Nucleus accumbens (tissue), 56 donors: ENCODE measurements around the gene THRAP3.
A peak's percentile ranks its signal among the peaks of the same experiment; 100 is the strongest.
"Not testable (repeated sequence)": the region's sequence is repeated elsewhere in the genome, so short reads cannot be mapped to it uniquely, and the experiment has no call there.

ENCODE experiments used
- DNase-seq, 56 donors: peaks; one replicate each; lab custom pipeline; 2025; lab: John Stamatoyannopoulos, UW

THRAP3 gene

GRCh38 chr1:36206323-36206858 lies 17.9 kb upstream of the THRAP3 start:
- no peak for DNase-seq

DNA sequence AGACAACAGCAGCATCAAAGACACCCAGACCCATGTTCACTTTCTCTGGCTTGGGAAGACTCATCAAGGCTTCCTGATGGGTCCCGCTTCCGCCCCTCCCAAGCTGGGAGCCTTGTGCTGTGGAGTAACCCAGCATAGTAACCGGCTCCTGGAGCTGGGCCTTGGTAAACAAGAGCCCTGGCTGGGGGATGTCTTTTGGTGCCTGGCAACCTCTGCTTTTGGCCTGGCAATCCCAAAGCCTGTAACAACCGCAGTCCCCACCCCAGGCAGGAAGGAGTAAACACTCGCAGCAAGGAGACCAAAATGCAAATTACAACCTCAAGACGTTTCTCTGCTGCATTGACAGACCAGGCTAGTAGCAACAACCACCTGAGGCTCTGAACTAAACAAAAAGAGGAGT lies 16.9 kb upstream of the THRAP3 start:
- DNase-seq = peak in 29 of 56 donors; percentile 2 to 67 (median 22)

DNA sequence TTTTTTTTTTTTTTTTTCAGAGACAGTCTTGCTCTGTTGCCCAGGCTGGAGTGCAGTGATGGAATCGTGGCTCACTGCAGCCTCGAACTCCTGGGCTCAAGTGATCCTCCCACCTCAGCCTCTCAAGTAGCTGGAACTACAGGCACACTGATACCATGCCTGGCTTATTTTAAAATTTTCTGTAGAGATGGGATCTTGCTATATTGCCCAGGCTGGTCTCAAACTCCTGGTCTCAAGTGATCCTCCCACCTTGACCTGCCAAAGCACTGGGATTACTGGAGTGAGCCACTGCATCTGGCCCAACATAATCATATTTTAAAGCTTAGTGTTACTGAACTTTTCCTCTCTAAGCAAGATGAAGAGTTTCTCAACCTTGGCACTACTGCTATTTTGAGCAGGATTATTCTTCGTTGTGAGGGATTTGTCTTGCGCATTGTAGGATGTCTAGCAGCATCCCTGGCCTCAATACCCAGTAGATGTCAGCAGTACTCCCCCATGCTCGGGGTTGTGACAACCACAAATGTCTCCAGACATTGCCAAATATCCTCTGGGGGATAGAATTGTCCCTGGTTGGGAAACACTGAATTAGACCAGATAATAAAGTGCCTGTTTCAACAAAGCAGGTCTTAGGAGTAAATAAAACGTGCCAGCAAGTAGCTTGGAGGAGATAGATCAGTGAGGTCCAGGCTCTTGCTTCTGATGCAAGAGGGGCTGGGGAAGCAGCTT lies 15.1 kb upstream of the THRAP3 start:
- no peak for DNase-seq

DNA sequence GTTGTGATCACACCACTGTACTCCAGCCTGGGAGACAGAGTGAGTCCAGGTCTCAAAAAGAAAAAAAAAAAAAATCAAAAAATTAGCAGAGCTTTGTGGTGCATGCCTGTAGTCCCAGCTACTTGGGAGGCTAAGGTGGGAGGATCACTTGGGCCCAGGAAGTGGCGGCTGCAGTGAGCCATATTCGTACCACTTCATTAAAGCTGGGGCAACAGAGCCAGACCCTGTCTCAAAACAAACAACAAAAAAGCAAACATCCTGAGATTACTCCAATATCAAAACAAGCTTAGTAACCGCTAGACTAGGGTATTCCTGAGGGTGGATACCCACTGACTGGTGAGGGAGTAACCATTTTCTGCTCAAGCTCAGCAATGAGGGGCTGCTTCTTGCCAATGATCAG lies 12.9 kb upstream of the THRAP3 start:
- DNase-seq = no peak

DNA sequence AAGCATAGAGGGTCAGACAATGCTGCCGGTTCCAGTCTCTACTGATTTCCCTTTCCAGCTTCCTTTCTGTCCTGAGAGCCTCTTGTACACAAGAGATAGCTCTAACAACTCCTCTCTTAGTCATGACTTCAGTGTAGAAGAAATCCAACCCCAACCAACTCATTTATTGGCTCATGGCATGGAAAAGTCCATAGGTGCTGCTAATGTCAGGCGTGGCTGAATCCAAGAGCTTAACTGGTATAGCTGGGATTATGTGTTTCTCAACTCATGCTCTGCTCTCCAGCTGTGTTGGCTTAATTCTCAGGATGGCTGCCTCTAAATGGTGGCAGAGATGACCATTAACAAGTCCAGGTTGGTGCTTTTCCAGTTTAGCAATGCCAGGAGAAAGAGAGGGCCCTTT lies 12.4 kb upstream of the THRAP3 start:
- no peak for DNase-seq

DNA sequence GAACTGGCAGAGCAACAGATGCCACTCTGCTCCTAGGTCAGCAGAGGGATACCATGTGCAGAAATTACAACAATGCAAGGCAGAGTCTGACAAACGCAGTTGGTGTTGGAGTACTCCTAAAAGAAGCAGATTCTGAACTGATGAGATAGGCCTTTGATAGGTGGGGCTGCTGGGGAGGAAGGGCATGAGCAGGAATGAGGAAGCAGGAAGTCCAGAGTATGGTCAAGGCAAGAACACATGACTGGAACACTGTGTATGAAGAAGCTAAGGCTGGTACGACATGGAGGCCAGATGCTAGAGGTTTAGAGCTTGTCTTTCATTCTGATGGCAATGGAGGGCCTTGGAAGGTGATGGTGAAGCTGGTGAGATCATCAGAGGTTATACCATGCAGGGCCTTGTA lies 11.5 kb upstream of the THRAP3 start:
- no peak for DNase-seq

- peak in 12 of 56 donors; percentile 7 to 41 (median 18) for DNase-seq
These were observed 6.6 kb upstream of the THRAP3 start for GRCh38 chr1:36217670-36218069.

GRCh38 chr1:36221901-36222300 lies 2.3 kb upstream of the THRAP3 start:
- DNase-seq = not testable (repeated sequence)

DNA sequence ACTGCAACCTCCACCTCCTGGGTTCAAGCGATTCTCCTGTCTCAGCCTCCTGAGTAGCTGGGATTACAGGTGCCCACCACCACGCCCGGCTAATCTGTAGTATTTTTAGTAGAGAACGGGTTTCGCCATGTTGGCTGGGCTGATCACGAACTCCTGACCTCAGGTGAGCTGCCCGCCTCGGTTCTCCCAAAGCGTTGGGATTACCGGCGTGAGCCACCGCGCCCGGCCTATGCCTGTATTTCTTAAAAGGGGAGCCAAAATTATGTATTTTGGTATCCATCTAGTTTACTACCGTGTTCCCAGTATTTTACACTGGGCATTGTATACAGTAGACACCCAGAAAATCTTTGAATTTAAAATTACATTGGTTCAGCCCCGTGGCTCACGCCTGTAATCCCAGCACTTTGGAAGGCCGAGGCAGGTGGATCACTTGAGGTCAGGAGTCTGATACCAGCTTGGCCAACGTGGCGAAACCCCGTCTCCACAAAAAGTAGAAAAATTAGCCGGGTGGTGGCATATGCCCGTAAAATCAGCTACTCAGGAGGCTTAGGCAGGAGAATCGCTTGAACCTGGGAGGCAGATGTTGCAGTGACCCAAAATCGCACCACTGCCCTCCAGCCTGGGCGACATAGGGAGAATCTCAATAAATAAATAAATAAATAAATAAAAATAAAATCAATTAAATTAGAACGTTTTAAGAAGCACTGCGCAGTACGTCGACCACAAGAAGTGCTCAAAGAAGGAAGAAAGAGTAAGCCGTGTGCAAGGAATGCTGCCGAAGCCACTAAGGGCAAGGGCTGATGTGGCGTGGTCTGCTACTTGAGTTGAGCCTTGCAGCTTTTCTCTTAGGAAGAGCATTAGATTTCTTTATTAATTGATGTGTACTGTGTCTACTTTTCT lies 1.5 kb upstream of the THRAP3 start:
- DNase-seq = no peak

DNA sequence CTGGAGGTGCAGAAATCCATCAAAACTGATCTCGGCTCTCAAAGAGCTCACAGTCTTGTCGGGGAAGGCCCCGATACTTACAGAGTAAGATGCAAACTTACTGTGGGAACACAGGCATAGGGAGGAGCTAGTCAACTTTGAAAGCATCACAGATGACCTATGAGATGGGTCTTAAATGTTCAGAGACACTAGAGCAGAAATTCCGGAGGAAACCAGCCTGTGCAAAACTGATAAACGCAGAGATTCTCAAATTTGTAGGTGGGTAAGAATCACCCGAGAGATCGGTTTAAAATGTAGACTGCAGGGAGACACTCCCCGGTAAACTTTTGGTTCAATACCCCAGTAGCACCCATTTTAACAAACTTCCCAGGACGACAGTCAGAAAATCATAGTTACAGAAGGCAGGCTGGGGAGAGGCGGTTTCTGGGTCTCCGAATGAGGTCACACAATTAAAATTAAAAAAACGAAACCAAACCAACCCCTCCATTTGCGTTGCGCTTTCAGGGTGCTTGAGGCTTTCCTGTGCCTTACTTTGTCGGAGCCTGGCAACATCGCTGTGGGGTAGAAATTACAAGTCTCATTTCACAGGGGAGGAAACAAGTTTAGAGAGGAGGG lies 755 bp upstream of the THRAP3 start:
- peak in 1 of 56 donors; percentile 35 for DNase-seq

DNA sequence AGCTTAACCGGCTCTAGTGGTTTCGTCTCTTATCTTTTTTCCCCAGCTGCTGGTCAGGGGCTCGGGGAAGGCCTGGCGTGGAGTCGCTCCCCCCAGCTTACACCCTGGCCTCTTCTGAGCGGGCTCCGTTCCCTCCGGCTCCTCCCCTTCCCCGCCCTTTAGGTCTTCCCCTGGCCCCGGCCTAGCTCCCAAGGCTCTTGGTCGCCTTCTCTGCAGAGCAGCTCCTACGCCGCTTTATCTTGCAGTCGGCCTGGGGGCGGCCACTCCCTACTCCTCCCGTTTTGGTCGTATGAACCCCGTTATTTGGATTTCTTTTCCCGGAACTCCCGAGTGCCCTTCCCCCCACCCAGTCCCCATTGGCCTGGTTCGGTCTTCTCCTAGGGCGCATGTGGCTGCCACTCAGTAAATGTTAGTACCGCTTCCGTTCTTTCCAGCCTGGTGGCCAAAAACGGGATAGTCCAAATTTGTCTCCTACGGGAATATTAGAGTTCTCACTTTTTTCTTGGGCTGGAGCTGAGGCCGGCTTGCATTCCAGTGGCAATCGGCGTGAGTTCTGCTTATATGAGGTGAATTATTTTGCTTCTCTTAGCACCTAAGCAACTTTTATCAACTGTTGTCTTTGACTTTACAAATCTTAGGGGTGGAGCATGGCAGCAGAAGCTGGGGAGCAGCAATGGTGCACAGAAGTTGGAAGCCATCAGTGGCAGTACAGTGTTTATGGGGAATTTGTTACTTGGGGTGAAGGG lies 467 bp downstream of the THRAP3 start:
- DNase-seq = peak in 14 of 56 donors; percentile 60 to 94 (median 79)

GRCh38 chr1:36225283-36225899 lies 1.1 kb downstream of the THRAP3 start:
- no peak for DNase-seq

- not testable (repeated sequence) for DNase-seq
These were observed 6.0 kb downstream of the THRAP3 start for GRCh38 chr1:36230279-36230678.

- DNase-seq = no peak
These were observed 6.9 kb downstream of the THRAP3 start for GRCh38 chr1:36231191-36231590.

GRCh38 chr1:36232212-36233095 lies 8.2 kb downstream of the THRAP3 start:
- DNase-seq = no peak

GRCh38 chr1:36236302-36236701 lies 12.1 kb downstream of the THRAP3 start:
- no peak for DNase-seq

DNA sequence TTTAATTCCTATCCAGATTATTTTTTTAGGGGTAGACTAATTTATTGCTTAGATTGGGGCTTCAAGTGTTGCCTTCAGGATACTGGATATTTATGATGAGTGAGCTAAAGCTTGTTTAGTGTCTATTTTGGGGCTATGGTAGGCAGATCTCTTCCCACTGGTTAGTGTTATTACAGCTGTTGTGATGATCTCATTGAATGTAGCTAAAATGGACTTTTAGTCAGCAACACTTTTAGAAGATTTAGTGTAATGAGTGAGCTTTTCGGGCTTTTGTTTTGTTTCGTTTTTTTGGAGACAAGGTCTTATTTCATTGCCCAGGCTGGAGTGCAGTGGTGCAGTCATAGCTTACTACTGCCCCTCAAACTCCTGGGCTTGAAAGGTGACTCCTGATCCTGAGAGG lies 14.2 kb downstream of the THRAP3 start:
- DNase-seq = no peak

GRCh38 chr1:36239941-36240637 lies 15.8 kb downstream of the THRAP3 start:
- DNase-seq = peak in 4 of 56 donors; percentile 1 to 10 (median 4)
